Activated naive CD4-positive, alpha-beta T cell treated with anti-CD3 and anti-CD28 coated beads for 36 hours (primary cell): ENCODE data around the gene B4GALNT4. TPM values are rescaled to one million over a fixed set of nuclear protein-coding genes. Genes with fewer than 3 reads are reported as not detected.
"Not testable (repeated sequence)": the region's sequence is repeated elsewhere in the genome, so short reads cannot be mapped to it uniquely, and the experiment has no call there.

ENCODE experiments used
- CTCF ChIA-PET: fragments of 350-600 bp; sonication (Branson Sonifier 250); formaldehyde crosslinking; loops from one replicate; lab custom pipeline; 2021; ENCODE audit warnings: antibody characterized with exemption; lab: Charles Lee
- DNase-seq: peaks from one replicate; pipeline ENCODE4 v3.0.0-alpha.2; 2020
- H3K27ac Mint-ChIP-seq: one replicate; pipeline ENCODE4 v1.8.0; 2021; ENCODE audit warnings: mild to moderate bottlenecking, mixed read lengths
- H3K27me3 Mint-ChIP-seq: one replicate; pipeline ENCODE4 v1.8.0; 2021; ENCODE audit warnings: low read depth, mixed read lengths
- H3K36me3 Mint-ChIP-seq: one replicate; pipeline ENCODE4 v1.8.0; 2021; ENCODE audit warnings: low read depth, mixed read lengths
- H3K4me1 Mint-ChIP-seq: one replicate; pipeline ENCODE4 v1.8.0; 2021; ENCODE audit warnings: low read depth, mixed read lengths
- H3K4me3 Mint-ChIP-seq: one replicate; pipeline ENCODE4 v1.8.0; 2021; ENCODE audit warnings: mild to moderate bottlenecking, moderate library complexity, mixed read lengths
- H3K9me3 Mint-ChIP-seq: one replicate; pipeline ENCODE4 v1.8.0; 2021; ENCODE audit warnings: mixed read lengths
- intact Hi-C: fragments of 100-400 bp; cut with micrococcal nuclease; formaldehyde crosslinking; loops from one replicate; pipeline ENCODE4 v1.15.1; 2023
- total RNA-seq, 2 experiments: library from RNA; stranded (reverse); gene quantifications; one replicate each; pipeline ENCODE4 v1.2.3, GENCODE V29; 2021

The B4GALNT4 gene
- 1 to 10 TPM; 4.1 to 5.2 TPM for total RNA-seq

- Mint-ChIP-seq H3K9me3 (no peaks in the 10 kb centered on the region), H3K36me3 (no peaks in the 10 kb centered on the region), H3K27me3 (peaks cover 25% of the 10 kb centered on the region), H3K4me3 (peak within 1 kb of the TSS; percentile 70), H3K4me1 (peaks cover 13% of the 10 kb centered on the region), H3K27ac (no peak within 1 kb of the TSS)
- no peak for DNase-seq
- CTCF ChIA-PET = no interaction called here
- intact Hi-C loops = no loop called here
Measured at GRCh38 chr11:369336-370018, at the start of gene B4GALNT4. Gene B4GALNT4, plus strand, starts transcription at chr11:369499. Its CDS starts 305 bp downstream, at chr11:369804.

DNA sequence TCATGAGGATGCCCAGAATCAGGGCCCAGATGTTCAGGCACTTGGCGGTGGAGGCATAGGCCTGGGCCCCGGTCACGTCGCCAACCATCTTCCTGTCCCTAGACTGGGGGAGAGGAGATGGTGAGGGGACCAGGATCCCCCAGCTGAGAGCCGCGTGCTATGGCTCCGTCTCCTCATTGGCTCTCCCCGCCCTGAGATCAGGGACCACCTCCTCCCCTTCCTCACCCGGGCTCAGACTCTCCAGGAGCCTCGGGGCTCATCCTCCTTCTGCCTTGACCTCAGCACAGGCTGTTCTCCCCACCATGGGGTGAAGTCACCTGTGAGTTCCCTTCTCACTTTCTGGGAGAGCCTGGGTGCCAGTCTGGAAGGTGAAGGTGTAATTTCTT lies 49.4 kb upstream of the B4GALNT4 start:
- Mint-ChIP-seq H3K4me1 (peaks cover 39% of the 10 kb centered on the region), H3K4me3 (peak overlapping the region; percentile 91), H3K36me3 (peaks cover 31% of the 10 kb centered on the region), H3K27ac (peak overlapping the region; percentile 97)
- CTCF ChIA-PET, H3K9me3 Mint-ChIP-seq, DNase-seq, H3K27me3 Mint-ChIP-seq: not testable (repeated sequence)
- intact Hi-C loops = loop anchor here (2.0 to 10.0 kb wide), 2 partner anchors 13 to 475 kb away; partner anchors contain the start of genes CEND1, IFITM2 and SLC25A22

GRCh38 chr11:324156-324555 lies 45.1 kb upstream of the B4GALNT4 start:
- Mint-ChIP-seq H3K27ac (no peak overlapping the region), H3K9me3 (no peaks in the 10 kb centered on the region), H3K4me3 (no peak overlapping the region), H3K36me3 (peaks cover 9% of the 10 kb centered on the region), H3K4me1 (peaks cover 55% of the 10 kb centered on the region), H3K27me3 (no peaks in the 10 kb centered on the region)
- DNase-seq = no peak
- CTCF ChIA-PET = no interaction called here
- intact Hi-C loops = no loop called here

DNA sequence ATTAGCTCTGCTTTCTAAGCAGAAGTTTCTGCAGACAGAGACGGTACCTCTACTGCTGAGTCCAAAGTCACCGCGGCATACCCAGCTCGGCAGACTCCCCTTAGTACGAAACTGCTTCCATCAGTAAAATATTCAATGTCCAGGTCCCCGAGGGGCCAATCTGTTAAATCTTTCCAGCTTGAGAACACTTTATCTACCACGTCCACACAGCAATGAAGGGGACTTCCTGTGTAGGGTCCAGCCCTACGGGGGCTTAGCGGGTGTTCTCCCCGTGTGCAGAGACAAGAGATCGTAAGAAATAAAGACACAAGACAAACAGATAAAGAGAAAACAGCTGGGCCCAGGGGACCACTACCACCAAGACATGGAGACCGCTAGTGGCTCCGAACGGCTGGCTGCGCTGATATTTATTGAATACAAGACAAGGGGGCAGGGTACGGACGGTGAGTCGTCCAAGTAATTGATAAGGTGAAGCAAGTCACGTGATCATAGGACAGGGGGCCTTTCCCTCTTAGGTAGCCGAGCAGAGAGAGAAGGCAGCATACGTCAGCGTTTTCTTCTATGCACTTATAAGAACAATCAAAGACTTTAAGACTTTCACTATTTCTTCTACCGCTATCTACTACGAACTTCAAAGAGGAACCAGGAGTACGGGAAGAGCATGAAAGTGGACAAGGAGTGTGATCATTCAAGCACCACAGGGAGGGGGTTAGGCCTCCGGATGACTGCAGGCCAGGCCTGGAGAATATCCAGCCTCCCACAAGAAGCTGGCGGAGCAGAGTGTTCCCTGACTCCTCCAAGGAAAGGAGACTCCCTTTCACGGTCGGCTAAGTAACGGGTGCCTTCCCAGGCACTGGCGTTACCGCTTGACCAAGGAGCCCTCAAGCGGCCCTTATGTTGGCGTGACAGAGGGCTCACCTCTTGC lies 44.4 kb upstream of the B4GALNT4 start:
- DNase-seq, intact Hi-C loops, H3K27me3 Mint-ChIP-seq, H3K4me3 Mint-ChIP-seq, H3K36me3 Mint-ChIP-seq, H3K9me3 Mint-ChIP-seq: not testable (repeated sequence)
- H3K4me1 Mint-ChIP-seq = peaks cover 62% of the 10 kb centered on the region
- peak overlapping the region; percentile 69 for H3K27ac Mint-ChIP-seq
- CTCF ChIA-PET = interaction anchor here (0.8 to 1.1 kb wide), 2 partner anchors 12 to 15 kb away, joined by 4 to 6 read pairs; no protein-coding TSS in a partner anchor

- Mint-ChIP-seq H3K4me3 (peak overlapping the region; percentile 72), H3K27me3 (no peaks in the 10 kb centered on the region), H3K36me3 (no peaks in the 10 kb centered on the region), H3K9me3 (no peaks in the 10 kb centered on the region), H3K4me1 (peaks cover 63% of the 10 kb centered on the region), H3K27ac (peak overlapping the region; percentile 98)
- CTCF ChIA-PET = interaction anchor here (1.1 to 1.7 kb wide), 4 partner anchors 10 to 75 kb away, joined by 3 to 5 read pairs (median 4); no protein-coding TSS in a partner anchor
- no peak for DNase-seq
- intact Hi-C loops = no loop called here
Measured at GRCh38 chr11:325796-326591, 43.3 kb upstream of the B4GALNT4 start.

DNA sequence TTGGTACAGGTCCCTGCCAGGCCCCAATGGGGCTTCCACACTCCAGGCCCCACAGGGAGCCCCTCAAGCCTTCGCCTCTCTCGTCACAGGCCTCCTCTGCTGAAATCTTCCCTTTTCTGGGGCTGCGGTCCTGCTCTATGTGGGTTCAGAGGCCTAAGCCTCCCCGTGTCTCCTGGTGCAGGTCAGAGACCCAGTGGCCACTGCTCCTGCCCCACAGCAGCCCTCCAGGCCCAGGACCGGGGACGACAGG lies 42.8 kb upstream of the B4GALNT4 start:
- Mint-ChIP-seq H3K4me3 (peak overlapping the region; percentile 72), H3K4me1 (peaks cover 68% of the 10 kb centered on the region), H3K27me3 (no peaks in the 10 kb centered on the region), H3K36me3 (no peaks in the 10 kb centered on the region), H3K27ac (peak overlapping the region; percentile 98), H3K9me3 (no peaks in the 10 kb centered on the region)
- intact Hi-C loops = no loop called here
- DNase-seq = no peak
- CTCF ChIA-PET = interaction anchor here (1.3 to 1.7 kb wide), 3 partner anchors 14 to 76 kb away, joined by 3 to 5 read pairs (median 4); no protein-coding TSS in a partner anchor

GRCh38 chr11:326842-327580 lies 42.3 kb upstream of the B4GALNT4 start:
- Mint-ChIP-seq H3K4me1 (peaks cover 73% of the 10 kb centered on the region), H3K4me3 (peak overlapping the region; percentile 72), H3K36me3 (no peaks in the 10 kb centered on the region), H3K27ac (peak overlapping the region; percentile 98), H3K27me3 (no peaks in the 10 kb centered on the region), H3K9me3 (no peaks in the 10 kb centered on the region)
- CTCF ChIA-PET = interaction anchor here (1.3 to 1.7 kb wide), 3 partner anchors 13 to 76 kb away, joined by 3 to 5 read pairs (median 4); no protein-coding TSS in a partner anchor
- intact Hi-C loops = loop anchor here (1.0 kb wide), 2 partner anchors 10 to 58 kb away; no protein-coding TSS in a partner anchor
- peak; percentile 92 for DNase-seq

- Mint-ChIP-seq H3K9me3 (no peaks in the 10 kb centered on the region), H3K36me3 (no peaks in the 10 kb centered on the region), H3K4me3 (peak overlapping the region; percentile 72), H3K27me3 (no peaks in the 10 kb centered on the region), H3K4me1 (peaks cover 73% of the 10 kb centered on the region), H3K27ac (peak overlapping the region; percentile 98)
- DNase-seq = no peak
- intact Hi-C loops = loop anchor here (1.0 kb wide), 2 partner anchors 10 to 58 kb away; no protein-coding TSS in a partner anchor
- CTCF ChIA-PET = interaction anchor here (1.3 to 1.7 kb wide), 3 partner anchors 13 to 77 kb away, joined by 3 to 5 read pairs (median 4); no protein-coding TSS in a partner anchor
Measured at GRCh38 chr11:327581-327923, 41.7 kb upstream of the B4GALNT4 start.

DNA sequence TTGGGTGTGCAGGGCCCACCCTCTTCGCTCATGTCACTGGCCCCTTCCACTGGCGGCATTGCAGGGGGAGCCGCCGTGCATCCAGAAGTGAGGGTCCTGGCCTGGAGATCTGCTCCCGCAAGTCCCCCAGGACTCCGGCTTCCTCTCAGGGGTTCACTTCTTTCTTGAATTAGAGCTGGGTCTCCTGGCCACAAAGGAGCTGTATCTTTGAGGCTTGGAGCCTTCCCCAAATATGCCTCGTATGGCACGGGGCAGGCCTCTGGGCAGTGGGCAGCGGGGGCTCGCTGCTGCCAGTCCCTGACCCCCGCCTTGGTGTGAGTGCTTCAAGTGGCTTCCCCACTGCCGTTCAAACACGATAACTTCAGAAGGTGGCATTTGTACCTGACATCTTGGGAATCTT lies 41.3 kb upstream of the B4GALNT4 start:
- Mint-ChIP-seq H3K36me3 (no peaks in the 10 kb centered on the region), H3K27me3 (no peaks in the 10 kb centered on the region), H3K9me3 (no peaks in the 10 kb centered on the region), H3K27ac (no peak overlapping the region), H3K4me3 (no peak overlapping the region), H3K4me1 (peaks cover 74% of the 10 kb centered on the region)
- no peak for DNase-seq
- CTCF ChIA-PET = interaction anchor here (1.5 to 1.7 kb wide), 2 partner anchors 27 to 77 kb away, joined by 3 to 5 read pairs; no protein-coding TSS in a partner anchor
- intact Hi-C loops = no loop called here

GRCh38 chr11:328516-329100 lies 40.7 kb upstream of the B4GALNT4 start:
- H3K9me3 Mint-ChIP-seq, DNase-seq, H3K36me3 Mint-ChIP-seq, H3K27me3 Mint-ChIP-seq, H3K27ac Mint-ChIP-seq: not testable (repeated sequence)
- peaks cover 70% of the 10 kb centered on the region for H3K4me1 Mint-ChIP-seq
- CTCF ChIA-PET = interaction anchor here (1.8 to 2.4 kb wide), 2 partner anchors 20 to 27 kb away, joined by 8 to 13 read pairs; no protein-coding TSS in a partner anchor
- intact Hi-C loops = loop anchor here (1.0 kb wide), 1 partner anchor 27 kb away; no protein-coding TSS in a partner anchor
- peak overlapping the region; percentile 69 for H3K4me3 Mint-ChIP-seq

- no peaks in the 10 kb centered on the region for H3K36me3 Mint-ChIP-seq
- no peaks in the 10 kb centered on the region for H3K27me3 Mint-ChIP-seq
- H3K4me3 Mint-ChIP-seq = peak overlapping the region; percentile 69
- H3K27ac Mint-ChIP-seq = peak overlapping the region; percentile 72
- no peaks in the 10 kb centered on the region for H3K9me3 Mint-ChIP-seq
- CTCF ChIA-PET = interaction anchor here (1.0 to 2.4 kb wide), 4 partner anchors 13 to 189 kb away, joined by 3 to 13 read pairs (median 6); no protein-coding TSS in a partner anchor
- intact Hi-C loops = loop anchor here (1.0 kb wide), 1 partner anchor 25 kb away; no protein-coding TSS in a partner anchor
- H3K4me1 Mint-ChIP-seq = peaks cover 60% of the 10 kb centered on the region
- DNase-seq = no peak
Measured at GRCh38 chr11:329886-330253, 39.4 kb upstream of the B4GALNT4 start.
